ENCODE measurements around the gene PEPD. TPM values are rescaled to one million over a fixed set of nuclear protein-coding genes. Genes with fewer than 3 reads are reported as not detected.

PEPD gene
- total RNA-seq, 1 experiment from 2014 or later: 50.9 TPM

- DNase-seq (ENCODE audit: low read depth): no peak
These were observed 158.9 kb downstream of the PEPD start for GRCh38 chr19:33362508-33363228.

DNA sequence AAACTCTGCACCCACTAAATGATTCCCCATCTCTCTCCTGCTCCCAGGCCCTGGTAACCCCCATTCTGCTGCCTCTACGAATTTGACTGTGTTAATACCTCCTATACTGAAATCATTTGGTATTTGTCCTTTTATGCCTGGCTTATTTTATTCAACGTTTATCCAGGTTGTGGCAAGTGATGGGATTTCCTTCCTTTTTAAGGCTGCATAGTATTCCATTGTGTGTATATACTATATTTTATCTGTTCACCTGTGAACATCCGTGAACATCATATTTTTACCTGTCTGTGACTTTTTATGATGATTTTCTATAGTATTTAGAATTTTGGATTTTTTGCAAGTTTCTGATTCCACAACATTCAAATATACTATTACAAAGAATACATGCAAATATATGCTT, 162.0 kb downstream of the PEPD start:
- no peak for DNase-seq (ENCODE audit: low read depth)

- no peak for DNase-seq (ENCODE audit: low read depth)
These were observed 163.2 kb downstream of the PEPD start for GRCh38 chr19:33358408-33358807.

DNA sequence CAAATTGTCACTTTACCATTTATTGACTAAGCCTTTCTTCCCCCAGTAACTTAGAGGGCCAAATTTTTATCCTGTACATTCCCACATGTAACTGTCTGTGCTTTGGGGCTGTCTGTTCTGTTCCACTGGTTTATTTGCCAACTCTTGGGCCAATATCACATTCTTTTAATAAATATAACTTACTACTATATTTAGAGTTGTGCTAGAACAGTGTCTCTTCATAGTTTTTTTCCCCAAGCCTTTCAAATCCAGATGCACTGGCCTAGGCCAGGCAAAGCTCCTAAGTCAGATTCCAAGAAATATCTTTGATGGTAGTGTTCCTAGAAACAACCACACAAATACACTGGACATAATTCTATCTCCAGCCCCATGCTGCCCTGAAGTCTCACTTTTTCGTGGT, 164.0 kb downstream of the PEPD start:
- no peak for DNase-seq (ENCODE audit: low read depth)

- no peak for DNase-seq (ENCODE audit: low read depth)
These were observed 166.1 kb downstream of the PEPD start for GRCh38 chr19:33355535-33355934.

- DNase-seq (ENCODE audit: low read depth): peak; percentile 71
These were observed 170.9 kb downstream of the PEPD start for GRCh38 chr19:33350538-33351309.

GRCh38 chr19:33349319-33350289, 172.0 kb downstream of the PEPD start:
- DNase-seq (ENCODE audit: low read depth): no peak

GRCh38 chr19:33348301-33349010, 173.1 kb downstream of the PEPD start:
- peak; percentile 76 for DNase-seq (ENCODE audit: low read depth)

- DNase-seq (ENCODE audit: low read depth): no peak
These were observed 174.3 kb downstream of the PEPD start for GRCh38 chr19:33347300-33347699.

DNA sequence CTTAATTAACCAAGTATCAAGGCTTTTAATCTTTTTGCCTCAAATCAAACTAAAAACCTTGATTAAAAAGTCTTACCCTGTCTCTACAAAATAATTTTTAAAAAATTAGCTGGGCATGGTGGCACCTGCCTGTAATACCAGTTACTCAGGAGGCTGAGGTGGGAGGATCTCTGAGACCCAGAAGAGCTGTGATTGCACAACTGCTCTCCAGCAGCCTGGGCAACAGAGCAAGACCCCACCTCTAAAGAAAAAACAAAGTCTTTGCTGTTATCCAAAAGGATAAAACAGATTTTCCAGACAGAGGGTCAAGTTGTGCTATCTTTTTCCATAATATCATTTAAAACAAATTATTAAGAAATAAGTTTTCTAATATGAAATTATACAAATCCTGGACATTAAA, 174.9 kb downstream of the PEPD start:
- DNase-seq (ENCODE audit: low read depth): no peak

DNA sequence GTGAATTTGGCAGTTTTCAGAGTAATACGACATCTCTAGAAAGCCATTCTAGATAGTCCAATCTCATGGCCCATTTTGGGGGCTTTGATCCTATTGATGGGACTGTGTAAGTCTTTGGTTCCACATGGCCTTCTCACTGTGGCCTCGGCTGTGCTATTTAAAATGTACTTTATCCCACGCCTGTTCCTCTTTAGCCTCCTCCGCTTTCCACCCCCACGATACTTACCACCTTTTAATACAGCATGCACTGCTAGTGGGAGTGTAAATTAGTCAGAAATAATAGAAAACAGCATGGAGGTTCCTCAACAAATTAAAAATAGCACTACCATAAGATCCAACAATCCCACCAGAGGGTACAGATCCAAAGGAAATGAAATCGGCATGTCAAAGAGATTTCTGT, 176.4 kb downstream of the PEPD start:
- DNase-seq (ENCODE audit: low read depth): no peak

DNA sequence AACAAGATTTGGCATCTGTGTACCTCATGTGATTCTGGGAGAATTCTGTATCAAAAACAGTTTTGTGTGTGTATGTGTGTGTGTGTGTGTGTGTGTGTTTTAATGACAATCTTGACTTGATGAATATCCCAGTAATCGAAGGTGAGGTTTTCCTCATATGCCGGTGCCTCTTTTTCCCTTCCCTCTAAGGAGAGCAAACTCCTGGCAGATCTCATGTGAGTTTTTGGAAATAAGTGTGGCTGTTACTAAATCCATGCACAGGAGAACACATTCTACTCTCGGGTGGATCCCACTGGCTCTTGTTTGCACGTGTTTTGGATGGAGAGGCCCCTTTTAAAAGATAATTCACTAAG, 177.0 kb downstream of the PEPD start:
- DNase-seq (ENCODE audit: low read depth): no peak

DNA sequence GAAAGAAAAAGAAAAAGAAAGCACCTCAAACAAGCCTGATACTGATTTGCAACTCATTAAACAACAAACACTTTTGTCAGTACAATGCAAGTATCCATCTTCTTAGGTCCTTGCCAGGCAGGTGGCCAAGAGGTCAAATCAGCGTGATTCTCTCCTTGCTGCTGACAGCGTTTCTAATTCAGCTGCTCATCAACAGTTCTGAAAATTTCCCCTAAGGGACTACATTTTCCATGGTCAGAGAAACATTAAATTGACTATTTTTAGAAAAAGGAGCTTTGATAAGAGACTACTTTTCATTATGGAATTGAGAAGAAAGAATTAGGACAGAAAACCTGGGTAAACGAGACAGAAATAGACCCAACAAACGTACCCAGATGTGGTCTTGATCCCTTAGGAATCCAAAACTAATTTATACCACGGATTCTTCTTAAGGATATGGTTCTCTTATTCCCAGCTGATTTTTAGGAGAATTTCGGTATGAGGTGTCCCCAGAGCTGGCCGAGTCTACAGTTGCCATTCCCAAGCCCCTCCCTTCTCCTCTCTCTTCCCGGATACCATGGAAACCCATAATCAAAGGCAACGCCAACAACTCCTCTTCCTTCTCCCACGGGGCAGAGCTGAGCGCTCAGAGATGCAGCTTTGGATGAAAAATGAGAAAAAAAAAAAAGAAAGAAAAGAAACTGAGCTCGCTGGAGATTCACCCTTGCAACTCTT, 177.6 kb downstream of the PEPD start:
- peak; percentile 13 for DNase-seq (ENCODE audit: low read depth)

DNA sequence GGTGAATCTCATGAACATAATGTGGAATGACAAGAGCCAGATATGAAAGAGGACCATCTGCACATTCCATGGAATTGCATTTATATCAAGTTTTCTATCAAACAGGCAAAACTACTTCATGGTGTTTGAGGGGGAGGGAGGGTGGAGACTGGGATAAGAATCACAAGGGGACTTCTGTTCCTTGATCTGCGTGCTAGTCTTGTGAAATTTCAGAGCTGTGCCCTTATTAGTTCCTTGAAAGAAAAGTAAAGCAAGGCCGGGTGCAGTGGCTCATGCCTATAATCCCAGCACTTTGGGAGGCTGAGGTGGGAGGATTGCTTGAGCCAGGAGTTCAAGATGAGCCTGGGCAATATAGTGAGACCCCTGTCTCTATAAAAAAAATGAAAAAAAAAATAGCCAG, 178.3 kb downstream of the PEPD start:
- no peak for DNase-seq (ENCODE audit: low read depth)

DNA sequence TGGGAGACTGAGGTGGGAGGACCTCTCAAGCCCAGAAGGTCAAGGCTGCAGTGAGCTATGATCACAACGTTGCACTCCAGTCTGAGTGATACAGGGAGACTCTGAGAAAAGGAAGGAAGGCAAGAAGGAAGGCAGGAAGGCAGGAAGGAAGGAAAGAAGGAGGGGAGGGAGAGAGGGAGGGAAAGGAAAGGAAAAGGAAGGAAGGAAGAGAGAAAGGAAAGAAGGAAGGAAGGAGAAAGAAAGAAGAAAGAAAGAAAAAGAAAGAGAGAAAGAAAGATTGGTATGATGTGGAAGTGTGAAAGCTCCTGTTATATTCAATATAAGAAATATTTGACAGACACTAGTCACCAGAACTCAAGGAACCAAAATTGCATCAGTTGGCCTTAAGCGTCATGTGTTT, 180.6 kb downstream of the PEPD start:
- no peak for DNase-seq (ENCODE audit: low read depth)

GRCh38 chr19:33339016-33339984, 182.3 kb downstream of the PEPD start:
- peak; percentile 65 for DNase-seq (ENCODE audit: low read depth)
